Fibroblast of lung (primary cell): ENCODE data around the gene CCDC70. TPM values are rescaled to one million over a fixed set of nuclear protein-coding genes. Genes with fewer than 3 reads are reported as not detected.
A peak's percentile ranks its signal among the peaks of the same experiment; 100 is the strongest.

Experiments
- DNase-seq, 2 donors: peaks; one replicate each; pipeline versions ENCODE4 v3.0.0 to v3.0.0-alpha.2; 2010; ENCODE audit warnings: low read depth in 2 of 2
- H2AFZ ChIP-seq: 2 replicates; pipeline ENCODE4 v1.5.1; 2012; ENCODE audit warnings: low read length, control low read depth, inconsistent platforms
- H3K27ac ChIP-seq: 2 replicates; pipeline ENCODE4 v1.5.1; 2011; ENCODE audit warnings: low read length, control low read depth; ENCODE audit not compliant: insufficient read depth
- H3K27me3 ChIP-seq: 2 replicates; pipeline ENCODE4 v1.5.1; 2011; ENCODE audit warnings: mild to moderate bottlenecking, low read length; ENCODE audit not compliant: control insufficient read depth, insufficient read depth
- H3K36me3 ChIP-seq: 2 replicates; pipeline ENCODE4 v1.5.1; 2011; ENCODE audit warnings: low read length; ENCODE audit not compliant: control insufficient read depth, insufficient read depth
- H3K4me1 ChIP-seq: 2 replicates; pipeline ENCODE4 v1.5.1; 2011; ENCODE audit warnings: low read length; ENCODE audit not compliant: control insufficient read depth, insufficient read depth; ENCODE audit errors: extremely low read depth
- H3K4me2 ChIP-seq: 2 replicates; pipeline ENCODE4 v1.5.1; 2011; ENCODE audit warnings: low read length, control low read depth; ENCODE audit not compliant: insufficient read depth; ENCODE audit errors: extremely low read depth
- H3K4me3 ChIP-seq, 4 experiments: fragments of 200-600 bp in 1 of 4; sonication (generic) in 1 of 4; replicated peaks in 1 of 4; 2 replicates each; pipeline ENCODE4 v1.5.1; 2011 to 2016; ENCODE audit warnings: low read length in 4 of 4, low read depth in 3 of 4, mild to moderate bottlenecking in 3 of 4, control low read depth in 2 of 4, inconsistent platforms in 1 of 4, mixed read lengths in 1 of 4; ENCODE audit not compliant: insufficient read depth in 1 of 4; ENCODE audit errors: control extremely low read depth in 1 of 4
- H3K79me2 ChIP-seq: 2 replicates; pipeline ENCODE4 v1.5.1; 2012; ENCODE audit warnings: mild to moderate bottlenecking, low read length, inconsistent platforms; ENCODE audit not compliant: control insufficient read depth, insufficient read depth
- H3K9ac ChIP-seq: 2 replicates; pipeline ENCODE4 v1.5.1; 2011; ENCODE audit warnings: mild to moderate bottlenecking, low read length, control low read depth; ENCODE audit not compliant: insufficient read depth
- H3K9me3 ChIP-seq: 2 replicates; pipeline ENCODE4 v1.5.1; 2012; ENCODE audit warnings: low read depth, low read length; ENCODE audit not compliant: control insufficient read depth, insufficient read depth
- H4K20me1 ChIP-seq: 2 replicates; pipeline ENCODE4 v1.5.1; 2011; ENCODE audit warnings: low read length; ENCODE audit not compliant: control insufficient read depth, insufficient read depth; ENCODE audit errors: extremely low read depth
- CTCF ChIP-seq, 2 donors: IDR thresholded peaks in 1 of 2; conservative IDR thresholded peaks in 1 of 2; 1 replicate in 1 of 2; 2 replicates in 1 of 2; pipeline ENCODE4 v1.5.1; 2011 to 2012; ENCODE audit warnings: low read length in 2 of 2, control low read depth in 1 of 2, inconsistent platforms in 1 of 2, low read depth in 1 of 2, mild to moderate bottlenecking in 1 of 2
- EZH2 ChIP-seq: IDR thresholded peaks from 2 replicates; pipeline ENCODE4 v1.5.1; 2012; ENCODE audit warnings: low read length, control low read depth, mild to moderate bottlenecking; ENCODE audit errors: missing control alignments
- polyA plus RNA-seq, 2 donors: library from polyadenylated mRNA; depleted of rRNA in 1 of 2; stranded (reverse) in 1 of 2; unstranded in 1 of 2; fragments of >200 nt; gene quantifications; 2 replicates each; pipeline ENCODE4 v1.2.1, GENCODE V29; 2011 to 2012; ENCODE audit warnings: missing spikeins in 1 of 2
- total RNA-seq: library from RNA; depleted of rRNA; stranded (reverse); fragments of >200 nt; gene quantifications from 2 replicates; pipeline ENCODE4 v1.2.1, GENCODE V29; 2014

Gene CCDC70
- total and polyA plus RNA-seq, 2 donors (not counting 1 experiment from before 2014, with no cell fraction given): not detected

- no peaks in the 10 kb centered on the region for H3K79me2 ChIP-seq
- H3K27ac ChIP-seq: no peak overlapping the region
- no peaks in the 10 kb centered on the region for H3K4me1 ChIP-seq
- no peak overlapping the region for H2AFZ ChIP-seq
- no peaks in the 10 kb centered on the region for H3K36me3 ChIP-seq
- no peak overlapping the region for H3K4me3 ChIP-seq
- no peaks in the 10 kb centered on the region for H4K20me1 ChIP-seq
- H3K4me2 ChIP-seq: no peak overlapping the region
- H3K27me3 ChIP-seq: peaks cover 19% of the 10 kb centered on the region
- no peak overlapping the region for H3K9ac ChIP-seq
- DNase-seq: no peak
- TF ChIP-seq CTCF (conservative IDR thresholded peaks at IDR 0.05 in 1 of 2, IDR thresholded peaks at IDR 0.05 in 1 of 2; ENCODE audit: low read depth in 1 of 2, low read length in 2 of 2) (no peak), EZH2 (no peak)
- H3K9me3 ChIP-seq: no peaks in the 10 kb centered on the region
Measured at GRCh38 chr13:51831519-51831918, 30.2 kb upstream of the CCDC70 start.

DNA sequence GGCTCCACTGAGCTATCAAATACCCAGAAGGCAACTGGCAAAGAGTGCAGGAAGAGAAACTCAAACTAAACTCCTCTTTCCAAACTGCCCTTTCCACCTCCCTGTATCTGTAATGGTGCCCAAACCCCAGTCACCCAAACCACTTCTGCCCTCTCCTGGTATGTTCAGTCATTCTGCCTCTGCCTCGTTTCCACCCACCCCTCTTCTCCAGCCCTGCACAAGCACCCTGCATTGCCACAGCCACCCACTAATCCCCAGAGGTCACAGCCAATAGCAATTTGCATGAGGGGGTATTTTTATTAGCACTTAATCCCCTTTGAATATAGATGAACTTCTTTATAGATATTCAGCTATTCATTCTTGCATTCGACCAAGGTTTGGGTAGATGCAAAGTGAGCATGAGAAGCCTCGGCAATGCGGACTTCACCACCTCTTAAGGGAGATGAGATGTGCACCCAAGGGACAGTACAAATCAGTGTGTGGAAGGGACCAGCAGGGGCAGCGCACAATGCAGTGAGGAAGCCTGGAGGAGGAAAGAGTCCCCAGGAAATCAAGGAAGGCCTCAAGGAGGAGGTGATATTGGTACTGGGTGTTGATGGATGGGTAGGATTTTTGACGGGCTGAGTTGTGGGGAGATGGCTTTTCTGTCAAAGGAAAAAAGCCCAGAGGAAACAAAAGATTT is 29.2 kb upstream of the CCDC70 start:
- Histone ChIP-seq H3K79me2 (no peaks in the 10 kb centered on the region), H3K9me3 (no peaks in the 10 kb centered on the region), H3K4me3 (no peak overlapping the region), H3K36me3 (no peaks in the 10 kb centered on the region), H2AFZ (no peak overlapping the region), H3K4me2 (no peak overlapping the region), H3K27ac (no peak overlapping the region), H4K20me1 (no peaks in the 10 kb centered on the region), H3K27me3 (peaks cover 13% of the 10 kb centered on the region), H3K9ac (no peak overlapping the region), H3K4me1 (no peaks in the 10 kb centered on the region)
- DNase-seq: peak; percentile 8 to 28
- peak; percentile 40 to 49 for TF ChIP-seq CTCF (conservative IDR thresholded peaks at IDR 0.05 in 1 of 2, IDR thresholded peaks at IDR 0.05 in 1 of 2; ENCODE audit: low read depth in 1 of 2, low read length in 2 of 2)
- no peak for TF ChIP-seq EZH2

DNA sequence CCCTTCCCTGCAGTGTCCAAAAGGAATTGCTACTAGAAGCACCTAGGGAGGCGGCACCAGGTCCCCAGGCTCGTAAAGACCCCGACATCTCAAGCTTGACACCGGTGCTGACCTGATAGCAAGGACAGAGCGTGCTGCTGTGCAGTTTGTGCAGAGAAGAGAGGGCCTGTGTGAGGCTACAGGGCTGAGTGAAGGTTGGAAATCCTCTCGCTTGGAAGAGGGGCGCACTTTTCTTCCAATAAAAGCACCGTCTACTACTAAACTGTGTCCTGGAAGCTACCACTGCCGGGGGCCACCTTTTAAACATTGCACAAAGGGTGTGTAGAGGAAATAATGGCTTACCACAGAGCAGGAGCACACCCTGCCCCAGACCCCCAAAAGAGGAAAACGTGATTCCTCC is 27.8 kb upstream of the CCDC70 start:
- H3K27ac ChIP-seq: no peak overlapping the region
- no peak overlapping the region for H3K9ac ChIP-seq
- H4K20me1 ChIP-seq: no peaks in the 10 kb centered on the region
- DNase-seq: no peak
- H3K79me2 ChIP-seq: no peaks in the 10 kb centered on the region
- H3K4me2 ChIP-seq: no peak overlapping the region
- H3K27me3 ChIP-seq: peaks cover 11% of the 10 kb centered on the region
- no peak overlapping the region for H3K4me3 ChIP-seq
- no peaks in the 10 kb centered on the region for H3K9me3 ChIP-seq
- no peak overlapping the region for H2AFZ ChIP-seq
- TF ChIP-seq CTCF (conservative IDR thresholded peaks at IDR 0.05 in 1 of 2, IDR thresholded peaks at IDR 0.05 in 1 of 2; ENCODE audit: low read depth in 1 of 2, low read length in 2 of 2): no peak
- TF ChIP-seq EZH2: no peak
- no peaks in the 10 kb centered on the region for H3K36me3 ChIP-seq
- H3K4me1 ChIP-seq: no peaks in the 10 kb centered on the region
